Smooth muscle cell (in vitro differentiated cells): ENCODE results near the gene CLPX. TPM values are rescaled to one million over a fixed set of nuclear protein-coding genes. Genes with fewer than 3 reads are reported as not detected.
A peak's percentile ranks its signal among the peaks of the same experiment; 100 is the strongest.

Experiments used
- DNase-seq: peaks from one replicate; lab custom pipeline; 2025; ENCODE audit not compliant: unreplicated experiment; lab: John Stamatoyannopoulos, UW
- H2AFZ ChIP-seq: fragments of 200-600 bp; sonication (generic); 2 replicates; pipeline ENCODE4 v1.6.0; 2016; ENCODE audit warnings: antibody characterized with exemption, low read depth, mild to moderate bottlenecking
- H3F3A ChIP-seq: fragments of 200-600 bp; sonication (generic); 2 replicates; pipeline ENCODE4 v1.6.0; 2017; ENCODE audit warnings: antibody characterized with exemption, low read depth
- H3K27ac ChIP-seq: fragments of 200-600 bp; sonication (generic); 2 replicates; pipeline ENCODE4 v1.5.1; 2016; ENCODE audit warnings: low read depth, mild to moderate bottlenecking
- H3K27me3 ChIP-seq: fragments of 200-600 bp; sonication (generic); 2 replicates; pipeline ENCODE4 v1.6.1; 2016; ENCODE audit warnings: low read depth, mild to moderate bottlenecking
- H3K36me3 ChIP-seq: fragments of 200-600 bp; sonication (generic); 2 replicates; pipeline ENCODE4 v1.5.1; 2016; ENCODE audit warnings: low read depth
- H3K4me1 ChIP-seq: fragments of 200-600 bp; sonication (generic); 2 replicates; pipeline ENCODE4 v1.5.1; 2016; ENCODE audit warnings: low read depth
- H3K4me2 ChIP-seq: fragments of 200-600 bp; sonication (generic); 2 replicates; pipeline ENCODE4 v1.6.0; 2016; ENCODE audit warnings: mild to moderate bottlenecking
- H3K4me3 ChIP-seq: fragments of 200-600 bp; sonication (generic); 2 replicates; pipeline ENCODE4 v1.5.1; 2016; ENCODE audit warnings: mild to moderate bottlenecking
- H3K79me2 ChIP-seq: fragments of 200-600 bp; sonication (generic); 2 replicates; pipeline ENCODE4 v1.6.0; 2016; ENCODE audit warnings: low read depth, mild to moderate bottlenecking
- H3K9ac ChIP-seq: fragments of 200-600 bp; sonication (generic); 2 replicates; pipeline ENCODE4 v1.6.0; 2016; ENCODE audit warnings: low read depth
- H3K9me3 ChIP-seq: fragments of 200-600 bp; sonication (generic); replicated peaks from 2 replicates; pipeline ENCODE4 v1.5.1; 2016; ENCODE audit warnings: low read depth
- H4K20me1 ChIP-seq: fragments of 200-600 bp; sonication (generic); 2 replicates; pipeline ENCODE4 v1.6.0; 2016; ENCODE audit warnings: low read depth
- WGBS: methylation state at CpG from one replicate; pipeline ENCODE4 v1.1.7; 2016; ENCODE audit warnings: low lambda C conversion rate; 5-methylcytosine and 5-hydroxymethylcytosine counted together
- polyA plus RNA-seq: library from polyadenylated mRNA; unstranded; fragments of >200 nt; fragmentation: Nextera tagmentation; extraction: Ambion mirVana; gene quantifications from 2 replicates; pipeline ENCODE4 v1.2.1, GENCODE V29; 2016
- total RNA-seq: library from RNA; depleted of rRNA; stranded (reverse); fragments of >200 nt; gene quantifications from 2 replicates; pipeline ENCODE4 v1.2.3, GENCODE V29; 2014
- TF ChIP-seq, protein P1 (sequence below): fragments of 200-600 bp; sonication (generic); IDR thresholded peaks from 2 replicates; pipeline ENCODE4 v1.5.1; 2017; ENCODE audit warnings: borderline replicate concordance, mild to moderate bottlenecking, antibody characterized with exemption; ENCODE audit not compliant: insufficient read depth, poor library complexity, severe bottlenecking

CLPX gene
- total and polyA plus RNA-seq, 2 experiments from 2014 or later = 21.8 to 34.8 TPM

DNA sequence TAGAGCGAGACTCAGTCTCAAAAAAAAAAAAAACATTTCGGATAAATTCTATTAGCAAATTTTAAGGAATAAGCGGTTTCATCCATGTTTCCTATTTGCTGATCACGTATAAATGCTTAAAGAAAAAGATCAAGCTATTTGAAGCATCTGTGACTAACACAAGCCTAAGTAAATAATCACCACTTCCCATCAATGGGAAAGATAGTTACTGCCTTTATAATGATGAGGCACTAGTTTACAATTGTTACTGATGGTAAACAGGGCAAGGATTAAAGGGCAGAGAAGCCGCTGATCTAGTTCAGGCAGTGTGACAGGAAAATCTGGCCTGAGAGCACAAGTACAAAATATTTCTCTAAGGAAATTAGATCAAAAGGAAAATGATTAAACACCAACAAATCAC, 13.7 kb downstream of the CLPX start:
- WGBS = 92% methylated on average over 5 of the region's 5 CpGs
- Histone ChIP-seq H3K4me3 (no peak overlapping the region), H3K27me3 (no peaks in the 10 kb centered on the region), H3K9me3 (no peaks in the 10 kb centered on the region), H3K9ac (no peak overlapping the region), H3K27ac (peak overlapping the region; percentile 13), H3K4me1 (no peaks in the 10 kb centered on the region), H4K20me1 (peaks cover 41% of the 10 kb centered on the region), H3F3A (no peaks in the 10 kb centered on the region), H3K79me2 (peaks cover 13% of the 10 kb centered on the region), H3K4me2 (no peak overlapping the region), H3K36me3 (no peaks in the 10 kb centered on the region), H2AFZ (no peak overlapping the region)
- DNase-seq = no peak
- TF ChIP-seq, protein P1, sequence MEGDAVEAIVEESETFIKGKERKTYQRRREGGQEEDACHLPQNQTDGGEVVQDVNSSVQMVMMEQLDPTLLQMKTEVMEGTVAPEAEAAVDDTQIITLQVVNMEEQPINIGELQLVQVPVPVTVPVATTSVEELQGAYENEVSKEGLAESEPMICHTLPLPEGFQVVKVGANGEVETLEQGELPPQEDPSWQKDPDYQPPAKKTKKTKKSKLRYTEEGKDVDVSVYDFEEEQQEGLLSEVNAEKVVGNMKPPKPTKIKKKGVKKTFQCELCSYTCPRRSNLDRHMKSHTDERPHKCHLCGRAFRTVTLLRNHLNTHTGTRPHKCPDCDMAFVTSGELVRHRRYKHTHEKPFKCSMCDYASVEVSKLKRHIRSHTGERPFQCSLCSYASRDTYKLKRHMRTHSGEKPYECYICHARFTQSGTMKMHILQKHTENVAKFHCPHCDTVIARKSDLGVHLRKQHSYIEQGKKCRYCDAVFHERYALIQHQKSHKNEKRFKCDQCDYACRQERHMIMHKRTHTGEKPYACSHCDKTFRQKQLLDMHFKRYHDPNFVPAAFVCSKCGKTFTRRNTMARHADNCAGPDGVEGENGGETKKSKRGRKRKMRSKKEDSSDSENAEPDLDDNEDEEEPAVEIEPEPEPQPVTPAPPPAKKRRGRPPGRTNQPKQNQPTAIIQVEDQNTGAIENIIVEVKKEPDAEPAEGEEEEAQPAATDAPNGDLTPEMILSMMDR = no peak

DNA sequence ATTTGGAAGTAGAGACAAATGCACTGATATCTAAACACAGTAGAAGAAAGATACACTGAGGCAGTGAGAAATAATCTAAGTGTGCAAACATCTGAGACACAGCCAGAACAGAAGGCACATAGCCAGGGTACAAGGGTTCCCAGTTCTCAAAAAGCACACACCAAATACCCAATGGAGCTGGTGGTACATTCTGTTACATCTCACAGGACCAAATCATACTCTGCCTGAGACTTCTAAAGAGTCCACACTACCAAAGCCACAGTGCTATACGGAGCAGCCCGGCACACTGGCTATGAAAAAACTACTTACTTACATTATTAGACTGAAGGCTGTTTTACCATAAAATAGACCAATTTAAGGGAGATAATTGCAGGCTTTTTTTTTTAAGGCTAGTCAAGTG, 19.3 kb downstream of the CLPX start:
- H3K4me1 ChIP-seq = no peaks in the 10 kb centered on the region
- no peak overlapping the region for H3K4me3 ChIP-seq
- no peaks in the 10 kb centered on the region for H3F3A ChIP-seq
- WGBS = 93% methylated on average over 2 of the region's 2 CpGs
- no peak for DNase-seq
- H3K4me2 ChIP-seq = no peak overlapping the region
- peaks cover 15% of the 10 kb centered on the region for H3K36me3 ChIP-seq
- H3K9ac ChIP-seq = no peak overlapping the region
- H3K9me3 ChIP-seq = no peaks in the 10 kb centered on the region
- no peaks in the 10 kb centered on the region for H3K27me3 ChIP-seq
- H3K27ac ChIP-seq = no peak overlapping the region
- TF ChIP-seq, protein P1 = no peak
- H3K79me2 ChIP-seq = peaks cover 25% of the 10 kb centered on the region
- no peak overlapping the region for H2AFZ ChIP-seq
- H4K20me1 ChIP-seq = peaks cover 58% of the 10 kb centered on the region

DNA sequence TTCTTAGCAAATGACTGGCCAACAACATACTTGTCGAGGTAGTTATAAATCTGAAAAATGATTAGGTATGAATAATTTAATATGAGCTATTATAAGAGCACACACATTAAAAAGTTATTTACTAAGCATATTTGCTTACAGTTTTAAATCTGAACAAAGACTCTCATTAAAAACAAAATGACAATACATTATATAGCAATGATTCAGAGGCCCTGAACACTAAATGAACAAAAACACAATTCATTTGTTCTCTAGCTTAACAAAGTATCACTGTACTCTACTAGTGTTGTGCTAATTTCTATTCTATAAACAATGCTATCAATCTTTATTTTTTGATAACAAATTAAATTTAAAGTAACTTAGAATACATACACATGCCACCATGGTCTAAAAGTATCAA, 21.0 kb downstream of the CLPX start:
- H3F3A ChIP-seq = no peaks in the 10 kb centered on the region
- TF ChIP-seq, protein P1 = no peak
- H3K79me2 ChIP-seq = peaks cover 29% of the 10 kb centered on the region
- H2AFZ ChIP-seq = no peak overlapping the region
- H3K27me3 ChIP-seq = no peaks in the 10 kb centered on the region
- no peaks in the 10 kb centered on the region for H3K4me1 ChIP-seq
- no peak overlapping the region for H3K4me2 ChIP-seq
- H3K27ac ChIP-seq = no peak overlapping the region
- 97% methylated on average over 1 of the region's 1 CpG for WGBS
- peaks cover 62% of the 10 kb centered on the region for H4K20me1 ChIP-seq
- DNase-seq = no peak
- H3K36me3 ChIP-seq = peaks cover 15% of the 10 kb centered on the region
- H3K9me3 ChIP-seq = no peaks in the 10 kb centered on the region
- no peak overlapping the region for H3K9ac ChIP-seq
- H3K4me3 ChIP-seq = no peak overlapping the region

DNA sequence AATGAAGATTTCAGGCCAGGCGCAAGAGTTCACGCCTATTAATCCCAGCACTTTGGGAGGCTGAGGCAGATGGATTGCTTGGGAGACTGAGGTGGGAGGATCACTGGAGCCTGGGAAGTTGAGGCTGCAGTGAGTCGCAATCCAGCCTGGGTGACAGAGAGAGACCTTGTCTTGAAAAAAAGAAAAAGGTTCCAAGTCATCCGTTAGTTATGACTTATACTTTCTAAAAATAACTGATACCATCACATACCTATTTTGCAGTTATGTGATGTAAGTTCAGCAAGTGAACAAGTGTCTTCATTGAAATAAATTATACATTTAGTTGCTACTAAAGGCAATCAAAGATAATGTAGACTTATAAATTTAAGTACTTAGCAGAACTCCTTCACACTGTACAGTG, 22.1 kb downstream of the CLPX start:
- peaks cover 62% of the 10 kb centered on the region for H4K20me1 ChIP-seq
- TF ChIP-seq, protein P1 = no peak
- H3K4me2 ChIP-seq = no peak overlapping the region
- H3K9ac ChIP-seq = no peak overlapping the region
- WGBS = 86% methylated on average over 4 of the region's 4 CpGs
- H3K36me3 ChIP-seq = peaks cover 24% of the 10 kb centered on the region
- no peaks in the 10 kb centered on the region for H3K27me3 ChIP-seq
- no peak overlapping the region for H3K4me3 ChIP-seq
- H3K4me1 ChIP-seq = no peaks in the 10 kb centered on the region
- peaks cover 28% of the 10 kb centered on the region for H3K79me2 ChIP-seq
- H2AFZ ChIP-seq = no peak overlapping the region
- H3K9me3 ChIP-seq = no peaks in the 10 kb centered on the region
- H3K27ac ChIP-seq = no peak overlapping the region
- no peaks in the 10 kb centered on the region for H3F3A ChIP-seq
- no peak for DNase-seq
